Upper lobe of left lung (tissue), 4 donors: Measurements from ENCODE around the gene HEXA.

Experiments
- CTCF ChIP-seq, 6 experiments: fragments of 450-650 bp in 4 of 6; fragments of 200-600 bp in 2 of 6; sonication (generic) in 2 of 6; IDR thresholded peaks; one replicate each; pipeline ENCODE4 v1.5.1; 2016 to 2019; ENCODE audit warnings: antibody characterized with exemption in 6 of 6
- EP300 ChIP-seq, 4 donors: sonication (generic); formaldehyde crosslinking; IDR thresholded peaks; one replicate each; pipeline ENCODE4 v1.5.1; 2017; ENCODE audit warnings: antibody characterized with exemption in 4 of 4, control low read depth in 2 of 4

GRCh38 chr15:72389231-72389630 lies 13.4 kb upstream of the HEXA start:
- TF ChIP-seq CTCF (IDR thresholded peaks at IDR 0.05), result no peak
- TF ChIP-seq EP300 (IDR thresholded peaks at IDR 0.05), result no peak
